ENCODE results near the gene JAM3.
"Not testable (repeated sequence)": the region's sequence is repeated elsewhere in the genome, so short reads cannot be mapped to it uniquely, and the experiment has no call there.

The JAM3 gene

GRCh38 chr11:134176284-134176683 is 107.4 kb downstream of the JAM3 start:
- no peak for TF ChIP-seq ELF4 (IDR thresholded peaks at IDR 0.05)
- TF ChIP-seq LEF1 (IDR thresholded peaks at IDR 0.05; ENCODE audit: borderline replicate concordance) = no peak
- TF ChIP-seq TARDBP (IDR thresholded peaks at IDR 0.05) = no peak
- TF ChIP-seq SUZ12 (IDR thresholded peaks at IDR 0.05) = no peak
- no peak for TF ChIP-seq CTBP1 (IDR thresholded peaks at IDR 0.05; ENCODE audit: borderline replicate concordance)
- CTCF ChIA-PET = no interaction called here
- POLR2A ChIA-PET = no interaction called here

GRCh38 chr11:134178032-134178674 is 109.3 kb downstream of the JAM3 start:
- TF ChIP-seq L3MBTL2 (conservative IDR thresholded peaks at IDR 0.05) (no peak), ELF4 (IDR thresholded peaks at IDR 0.05) (no peak), ZNF384 (IDR thresholded peaks at IDR 0.05) (no peak), HDGF (IDR thresholded peaks at IDR 0.05; ENCODE audit: borderline replicate concordance) (no peak), PKNOX1 (IDR thresholded peaks at IDR 0.05) (no peak), FOXK2 (IDR thresholded peaks at IDR 0.05) (no peak), TARDBP (IDR thresholded peaks at IDR 0.05) (no peak), BHLHE40 (IDR thresholded peaks at IDR 0.05; ENCODE audit: borderline replicate concordance) (no peak), FOXM1 (IDR thresholded peaks at IDR 0.05; ENCODE audit: borderline replicate concordance) (no peak), LEF1 (IDR thresholded peaks at IDR 0.05; ENCODE audit: borderline replicate concordance) (no peak), NFRKB (IDR thresholded peaks at IDR 0.05) (no peak), FOXA1 (IDR thresholded peaks at IDR 0.05) (no peak), CTBP1 (IDR thresholded peaks at IDR 0.05; ENCODE audit: borderline replicate concordance) (no peak), SUZ12 (IDR thresholded peaks at IDR 0.05) (no peak), ARNT (IDR thresholded peaks at IDR 0.05) (no peak), SP1 (IDR thresholded peaks at IDR 0.05) (no peak)
- POLR2A ChIA-PET = no interaction called here
- no peak for DNase-seq (ENCODE audit: extremely low spot score)
- CTCF ChIA-PET = no interaction called here

More at GRCh38 chr11:134176284-134176683, 107.4 kb downstream of the JAM3 start:
- no peak for DNase-seq (ENCODE audit: extremely low spot score)

- ChIA-PET CTCF (no interaction called here), POLR2A (no interaction called here)
- no peak for TF ChIP-seq LEF1 (IDR thresholded peaks at IDR 0.05; ENCODE audit: borderline replicate concordance)
- TF ChIP-seq SUZ12 (IDR thresholded peaks at IDR 0.05) = no peak
- no peak for DNase-seq (ENCODE audit: extremely low spot score)
Observed at GRCh38 chr11:134181707-134182106, 112.8 kb downstream of the JAM3 start.

GRCh38 chr11:134188092-134188491 is 119.2 kb downstream of the JAM3 start:
- DNase-seq (ENCODE audit: extremely low spot score); POLR2A ChIA-PET: not testable (repeated sequence)
- CTCF ChIA-PET = interaction anchor here (1.1 kb wide), 1 partner anchor 11 kb away, joined by 3 read pairs; no protein-coding TSS in a partner anchor

GRCh38 chr11:134196756-134197155 is 127.9 kb downstream of the JAM3 start:
- DNase-seq (ENCODE audit: extremely low spot score) = no peak
- TF ChIP-seq PKNOX1 (IDR thresholded peaks at IDR 0.05) = no peak
- TF ChIP-seq BHLHE40 (IDR thresholded peaks at IDR 0.05; ENCODE audit: borderline replicate concordance) = no peak
- TF ChIP-seq CTBP1 (IDR thresholded peaks at IDR 0.05; ENCODE audit: borderline replicate concordance) = no peak
- no peak for TF ChIP-seq ARNT (IDR thresholded peaks at IDR 0.05)
- no peak for TF ChIP-seq FOXK2 (IDR thresholded peaks at IDR 0.05)
- TF ChIP-seq ELF4 (IDR thresholded peaks at IDR 0.05) = no peak
- no peak for TF ChIP-seq TARDBP (IDR thresholded peaks at IDR 0.05)
- TF ChIP-seq L3MBTL2 (conservative IDR thresholded peaks at IDR 0.05) = no peak
- no peak for TF ChIP-seq HDGF (IDR thresholded peaks at IDR 0.05; ENCODE audit: borderline replicate concordance)
- TF ChIP-seq SP1 (IDR thresholded peaks at IDR 0.05) = no peak
- no peak for TF ChIP-seq LEF1 (IDR thresholded peaks at IDR 0.05; ENCODE audit: borderline replicate concordance)
- TF ChIP-seq FOXM1 (IDR thresholded peaks at IDR 0.05; ENCODE audit: borderline replicate concordance) = no peak
- no peak for TF ChIP-seq SUZ12 (IDR thresholded peaks at IDR 0.05)
- TF ChIP-seq FOXA1 (IDR thresholded peaks at IDR 0.05) = no peak
- TF ChIP-seq NFRKB (IDR thresholded peaks at IDR 0.05) = no peak
- no peak for TF ChIP-seq ZNF384 (IDR thresholded peaks at IDR 0.05)
- ChIA-PET CTCF (interaction anchor here (0.6 kb wide), 1 partner anchor 16 kb away, joined by 6 read pairs; no protein-coding TSS in a partner anchor), POLR2A (no interaction called here)

GRCh38 chr11:134199531-134199930 is 130.7 kb downstream of the JAM3 start:
- CTCF ChIA-PET = interaction anchor here (0.8 kb wide), 1 partner anchor 12 kb away, joined by 3 read pairs; no protein-coding TSS in a partner anchor
- no peak for DNase-seq (ENCODE audit: extremely low spot score)
- POLR2A ChIA-PET = interaction anchor here (0.9 kb wide), 1 partner anchor 34 kb away, joined by 3 read pairs; no protein-coding TSS in a partner anchor
- TF ChIP-seq TARDBP (IDR thresholded peaks at IDR 0.05) = no peak
- TF ChIP-seq NFRKB (IDR thresholded peaks at IDR 0.05) = no peak
- no peak for TF ChIP-seq FOXK2 (IDR thresholded peaks at IDR 0.05)
- TF ChIP-seq FOXA1 (IDR thresholded peaks at IDR 0.05) = no peak
- no peak for TF ChIP-seq ZNF384 (IDR thresholded peaks at IDR 0.05)
- TF ChIP-seq BHLHE40 (IDR thresholded peaks at IDR 0.05; ENCODE audit: borderline replicate concordance) = no peak
- no peak for TF ChIP-seq HDGF (IDR thresholded peaks at IDR 0.05; ENCODE audit: borderline replicate concordance)
- no peak for TF ChIP-seq ARNT (IDR thresholded peaks at IDR 0.05)
- TF ChIP-seq PKNOX1 (IDR thresholded peaks at IDR 0.05) = no peak
- TF ChIP-seq FOXM1 (IDR thresholded peaks at IDR 0.05; ENCODE audit: borderline replicate concordance) = no peak
- TF ChIP-seq LEF1 (IDR thresholded peaks at IDR 0.05; ENCODE audit: borderline replicate concordance) = no peak
- no peak for TF ChIP-seq CTBP1 (IDR thresholded peaks at IDR 0.05; ENCODE audit: borderline replicate concordance)
- TF ChIP-seq ELF4 (IDR thresholded peaks at IDR 0.05) = no peak
- no peak for TF ChIP-seq SP1 (IDR thresholded peaks at IDR 0.05)
- TF ChIP-seq L3MBTL2 (conservative IDR thresholded peaks at IDR 0.05) = no peak
- no peak for TF ChIP-seq SUZ12 (IDR thresholded peaks at IDR 0.05)
